ENCODE measurements around the gene DOCK11.

The DOCK11 gene

GRCh38 chrX:118502161-118502789, 6.7 kb downstream of the DOCK11 start:
- DNase-seq = no peak

- DNase-seq = no peak
These were observed 7.8 kb downstream of the DOCK11 start for GRCh38 chrX:118503260-118504041.

GRCh38 chrX:118504581-118504980, 9.0 kb downstream of the DOCK11 start:
- DNase-seq = no peak

- no peak for DNase-seq
These were observed 11.3 kb downstream of the DOCK11 start for GRCh38 chrX:118506805-118507480.

GRCh38 chrX:118507766-118508165, 12.2 kb downstream of the DOCK11 start:
- no peak for DNase-seq

- no peak for DNase-seq
These were observed 12.6 kb downstream of the DOCK11 start for GRCh38 chrX:118508221-118508620.

GRCh38 chrX:118508635-118509034, 13.0 kb downstream of the DOCK11 start:
- no peak for DNase-seq

- no peak for DNase-seq
These were observed 14.5 kb downstream of the DOCK11 start for GRCh38 chrX:118510111-118510510.

- no peak for DNase-seq
These were observed 17.7 kb downstream of the DOCK11 start for GRCh38 chrX:118513120-118513898.

GRCh38 chrX:118519411-118520215, 24.0 kb downstream of the DOCK11 start:
- DNase-seq = no peak

- no peak for DNase-seq
These were observed 24.9 kb downstream of the DOCK11 start for GRCh38 chrX:118520216-118521206.

- no peak for DNase-seq
These were observed 25.8 kb downstream of the DOCK11 start for GRCh38 chrX:118521435-118521834.

- DNase-seq = no peak
These were observed 26.8 kb downstream of the DOCK11 start for GRCh38 chrX:118522230-118522926.

GRCh38 chrX:118523920-118524319, 28.3 kb downstream of the DOCK11 start:
- no peak for DNase-seq

- DNase-seq = no peak
These were observed 28.7 kb downstream of the DOCK11 start for GRCh38 chrX:118524344-118524743.

- DNase-seq = no peak
These were observed 29.6 kb downstream of the DOCK11 start for GRCh38 chrX:118525174-118525730.

GRCh38 chrX:118526149-118526548, 30.5 kb downstream of the DOCK11 start:
- DNase-seq = no peak

- no peak for DNase-seq
These were observed 32.6 kb downstream of the DOCK11 start for GRCh38 chrX:118528071-118528737.

- no peak for DNase-seq
These were observed 34.8 kb downstream of the DOCK11 start for GRCh38 chrX:118530219-118530911.

All from DMS79 (cell line).